Lower leg skin (tissue), 4 donors: Measurements from ENCODE around the gene EGF. TPM values are rescaled to one million over a fixed set of nuclear protein-coding genes. Genes with fewer than 3 reads are reported as not detected.

Experiments
- DNase-seq, 2 donors: peaks; one replicate each; pipeline ENCODE4 v3.0.0-alpha.2; 2019; ENCODE audit warnings: low spot score in 2 of 2
- H3K4me3 ChIP-seq: fragments of 200-600 bp; sonication (generic); 2 replicates; pipeline ENCODE4 v1.5.1; 2017; ENCODE audit warnings: mild to moderate bottlenecking, low read depth; ENCODE audit not compliant: poor library complexity, severe bottlenecking
- CTCF ChIP-seq, 3 donors: fragments of 450-650 bp; IDR thresholded peaks; one replicate each; pipeline ENCODE4 v1.5.1; 2016; ENCODE audit warnings: antibody characterized with exemption in 3 of 3, mild to moderate bottlenecking in 3 of 3, moderate library complexity in 2 of 3
- POLR2A ChIP-seq, 2 donors: fragments of 450-650 bp; IDR thresholded peaks; one replicate each; pipeline ENCODE4 v1.6.1; 2016 to 2017; ENCODE audit warnings: antibody characterized with exemption in 2 of 2, mild to moderate bottlenecking in 1 of 2, moderate library complexity in 1 of 2
- WGBS, 2 donors: methylation state at CpG; one replicate each; pipeline ENCODE4 v1.1.5; 2018; 5-methylcytosine and 5-hydroxymethylcytosine counted together
- intact Hi-C: fragments of 100-400 bp; cut with DNase I; formaldehyde crosslinking; loops from one replicate; pipeline ENCODE4 v1.15.0; 2023; ENCODE audit warnings: low total_unique reads
- total RNA-seq, 4 donors: library from RNA; depleted of rRNA; stranded (reverse); fragments of >200 nt; gene quantifications; one replicate each; pipeline ENCODE4 v1.1.0, GENCODE V29; 2016

Gene EGF
- total RNA-seq, 4 donors from 2014 or later = 1.5 to 3.9 (median 2.3) TPM

- no peak for TF ChIP-seq POLR2A (IDR thresholded peaks at IDR 0.05)
- intact Hi-C loops = no loop called here
- no peak overlapping the region for H3K4me3 ChIP-seq
- no peak for DNase-seq
- WGBS, 2 donors = 78 to 82% methylated on average over 9 of the region's 9 CpGs
Observed at GRCh38 chr4:109999585-109999912, 86.9 kb downstream of the EGF start.

- 71 to 76% methylated on average over 3 of the region's 3 CpGs for WGBS, 2 donors
- H3K4me3 ChIP-seq = no peak overlapping the region
- TF ChIP-seq CTCF (IDR thresholded peaks at IDR 0.05) = no peak
- no peak for TF ChIP-seq POLR2A (IDR thresholded peaks at IDR 0.05)
- no peak for DNase-seq
- intact Hi-C loops = no loop called here
Observed at GRCh38 chr4:110002326-110002725, 89.6 kb downstream of the EGF start.

- WGBS, 2 donors = 70 to 71% methylated on average over 6 of the region's 6 CpGs
- H3K4me3 ChIP-seq = no peak overlapping the region
- no peak for TF ChIP-seq CTCF (IDR thresholded peaks at IDR 0.05)
- TF ChIP-seq POLR2A (IDR thresholded peaks at IDR 0.05) = no peak
- DNase-seq = no peak
- intact Hi-C loops = no loop called here
Observed at GRCh38 chr4:110003401-110004187, 90.9 kb downstream of the EGF start.

GRCh38 chr4:110004556-110004955 lies 91.9 kb downstream of the EGF start:
- WGBS, 2 donors = 90 to 96% methylated on average over 1 of the region's 1 CpG
- TF ChIP-seq CTCF (IDR thresholded peaks at IDR 0.05) = no peak
- intact Hi-C loops = no loop called here
- H3K4me3 ChIP-seq = no peak overlapping the region
- no peak for DNase-seq

GRCh38 chr4:110005461-110006056 lies 92.9 kb downstream of the EGF start:
- WGBS, 2 donors = 2 to 4% methylated on average over 1 of the region's 1 CpG
- intact Hi-C loops = loop anchor here (5.0 kb wide), 1 partner anchor 512 kb away; no protein-coding TSS in a partner anchor
- H3K4me3 ChIP-seq = no peak overlapping the region
- TF ChIP-seq POLR2A (IDR thresholded peaks at IDR 0.05) (no peak), CTCF (IDR thresholded peaks at IDR 0.05) (no peak)
- no peak for DNase-seq

- no peak for TF ChIP-seq CTCF (IDR thresholded peaks at IDR 0.05)
- no peak for TF ChIP-seq POLR2A (IDR thresholded peaks at IDR 0.05)
- intact Hi-C loops = loop anchor here (5.0 kb wide), 1 partner anchor 510 kb away; no protein-coding TSS in a partner anchor
- H3K4me3 ChIP-seq = no peak overlapping the region
- 96% methylated on average over 3 of the region's 3 CpGs for WGBS, 2 donors
- no peak for DNase-seq
Observed at GRCh38 chr4:110007217-110007616, 94.5 kb downstream of the EGF start.
